Measurements from ENCODE around the gene ZNF638. TPM values are rescaled to one million over a fixed set of nuclear protein-coding genes. Genes with fewer than 3 reads are reported as not detected.

Gene ZNF638
- total and polyA plus RNA-seq, 10 of the 15 experiments (the other 5 are each of a cell fraction or from before 2014, with no cell fraction given) = 37.6 to 133 (median 64.5) TPM

DNA sequence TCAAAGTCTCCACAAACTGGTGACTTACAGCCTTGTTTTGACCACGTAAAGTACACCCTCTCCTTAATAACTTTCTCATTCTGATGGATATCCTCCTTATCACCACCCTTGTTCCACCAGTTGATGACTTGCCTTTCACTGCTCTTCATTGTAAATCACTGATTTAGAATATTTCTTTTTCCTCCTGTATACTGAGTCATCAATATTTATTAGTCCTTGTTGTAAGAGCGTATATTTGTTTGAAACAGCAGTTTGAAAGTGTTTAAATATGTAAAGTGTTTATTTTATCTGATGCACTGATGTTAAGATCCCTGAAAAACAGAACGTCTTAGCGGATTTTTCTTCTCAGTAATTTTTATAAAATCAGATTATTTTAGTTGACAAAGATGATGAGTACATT is 87.6 kb downstream of the ZNF638 start:
- Histone ChIP-seq H3K4me3 (no peak overlapping the region), H3K9me3 (replicated peaks; ENCODE audit: control insufficient read depth, insufficient read depth, low read length) (no peaks in the 10 kb centered on the region), H3K79me2 (ENCODE audit: control insufficient read depth, insufficient read depth, low read length) (peaks cover 2% of the 10 kb centered on the region; the same call in 1 of the 2 replicates), H4K20me1 (ENCODE audit: control insufficient read depth, insufficient read depth) (no peaks in the 10 kb centered on the region), H3K9ac (ENCODE audit: control insufficient read depth, insufficient read depth, low read length) (no peak overlapping the region), H2AFZ (ENCODE audit: control insufficient read depth, low read depth, low read length) (no peak overlapping the region), H3K4me1 (ENCODE audit: control insufficient read depth, insufficient read depth, low read length) (no peaks in the 10 kb centered on the region), H3K4me2 (ENCODE audit: control insufficient read depth, insufficient read depth) (no peak overlapping the region), H3K27ac (ENCODE audit: control insufficient read depth, insufficient read depth) (no peak overlapping the region), H3K36me3 (ENCODE audit: control insufficient read depth in 2 of 2, insufficient read depth in 2 of 2, low read length in 1 of 2) (peaks cover 0 to 6% of the 10 kb centered on the region in 2 experiments; a peak in 3 of 4 replicates), H3K27me3 (replicated peaks in 1 of 2; ENCODE audit: control insufficient read depth in 2 of 2, insufficient read depth in 2 of 2, low read length in 1 of 2) (no peaks in the 10 kb centered on the region)
- SMC1A ChIA-PET (ENCODE audit: uncharacterized antibody, unreplicated experiment) = interaction anchor here (1.1 to 1.3 kb wide), 2 partner anchors 10 to 264 kb away, joined by 3 to 4 read pairs; no protein-coding TSS in a partner anchor
- ATAC-seq (no peak), FAIRE-seq (no peak), DNase-seq (ENCODE audit: low read depth, low spot score) (no peak)
- WGBS (ENCODE audit: insufficient coverage, insufficient replicate concordance, low lambda C conversion rate, missing lambda C conversion rate) = 99% methylated on average over 4 of the region's 4 CpGs
- intact Hi-C loops (cut with micrococcal nuclease; ENCODE audit: unreplicated experiment) (no loop called here), in situ Hi-C loops (cut with MboI) (no loop called here)
- POLR2A ChIA-PET = no interaction called here
- no TSS peak for BruUV-seq (replicated peaks)
- TF ChIP-seq JUND (IDR thresholded peaks at IDR 0.05; ENCODE audit: low read depth, low read length) = no peak
- TF ChIP-seq MXI1 (IDR thresholded peaks at IDR 0.05; ENCODE audit: low read depth, low read length) = no peak
- CTCF ChIA-PET = interaction anchor here (1.4 to 2.1 kb wide), 2 partner anchors 10 to 22 kb away, joined by 3 to 9 read pairs; no protein-coding TSS in a partner anchor
- RAD21 ChIA-PET (ENCODE audit: unreplicated experiment) = interaction anchor here (0.7 to 1.0 kb wide), 2 partner anchors 87 to 119 kb away, joined by 3 read pairs; no protein-coding TSS in a partner anchor

DNA sequence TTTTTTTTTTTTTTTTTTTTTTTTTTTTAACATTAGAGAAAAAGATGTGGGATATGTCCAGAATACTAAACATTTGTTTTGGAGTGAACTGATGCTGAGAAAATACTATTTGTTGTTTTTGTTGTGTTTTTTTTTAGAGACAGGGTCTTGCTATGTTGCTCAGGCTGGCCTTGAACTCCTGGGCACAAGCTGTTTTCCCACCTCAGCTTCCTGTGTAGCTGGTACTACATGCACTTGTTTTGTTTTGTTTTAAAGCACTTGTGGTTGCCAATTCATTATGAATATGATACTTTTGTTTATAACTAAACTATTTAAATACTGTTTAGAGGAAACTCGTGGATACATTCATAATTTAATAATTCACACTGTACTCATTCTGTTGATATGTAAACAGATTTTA is 88.4 kb downstream of the ZNF638 start:
- H3K27ac ChIP-seq (ENCODE audit: control insufficient read depth, insufficient read depth) = no peak overlapping the region
- H4K20me1 ChIP-seq (ENCODE audit: control insufficient read depth, insufficient read depth) = no peaks in the 10 kb centered on the region
- no peak for ATAC-seq
- ChIA-PET SMC1A (ENCODE audit: uncharacterized antibody, unreplicated experiment) (no interaction called here), RAD21 (ENCODE audit: unreplicated experiment) (interaction anchor here (0.7 to 1.0 kb wide), 2 partner anchors 87 to 120 kb away, joined by 3 read pairs; no protein-coding TSS in a partner anchor), POLR2A (no interaction called here), CTCF (no interaction called here)
- DNase-seq (ENCODE audit: low read depth, low spot score) = no peak
- H3K9ac ChIP-seq (ENCODE audit: control insufficient read depth, insufficient read depth, low read length) = no peak overlapping the region
- peaks cover 0 to 6% of the 10 kb centered on the region in 2 experiments; a peak in 3 of 4 replicates for H3K36me3 ChIP-seq (ENCODE audit: control insufficient read depth in 2 of 2, insufficient read depth in 2 of 2, low read length in 1 of 2)
- no peaks in the 10 kb centered on the region for H3K9me3 ChIP-seq (replicated peaks; ENCODE audit: control insufficient read depth, insufficient read depth, low read length)
- no peak for TF ChIP-seq JUNB (IDR thresholded peaks at IDR 0.05)
- TF ChIP-seq, protein P1, sequence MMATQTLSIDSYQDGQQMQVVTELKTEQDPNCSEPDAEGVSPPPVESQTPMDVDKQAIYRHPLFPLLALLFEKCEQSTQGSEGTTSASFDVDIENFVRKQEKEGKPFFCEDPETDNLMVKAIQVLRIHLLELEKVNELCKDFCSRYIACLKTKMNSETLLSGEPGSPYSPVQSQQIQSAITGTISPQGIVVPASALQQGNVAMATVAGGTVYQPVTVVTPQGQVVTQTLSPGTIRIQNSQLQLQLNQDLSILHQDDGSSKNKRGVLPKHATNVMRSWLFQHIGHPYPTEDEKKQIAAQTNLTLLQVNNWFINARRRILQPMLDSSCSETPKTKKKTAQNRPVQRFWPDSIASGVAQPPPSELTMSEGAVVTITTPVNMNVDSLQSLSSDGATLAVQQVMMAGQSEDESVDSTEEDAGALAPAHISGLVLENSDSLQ (IDR thresholded peaks at IDR 0.05) = no peak
- no peak for TF ChIP-seq GATAD2B (conservative IDR thresholded peaks at IDR 0.05; ENCODE audit: low read depth)
- intact Hi-C loops (cut with micrococcal nuclease; ENCODE audit: unreplicated experiment) (no loop called here), in situ Hi-C loops (cut with MboI) (no loop called here)
- H3K79me2 ChIP-seq (ENCODE audit: control insufficient read depth, insufficient read depth, low read length) = peaks cover 2% of the 10 kb centered on the region; the same call in 1 of the 2 replicates
- no peak overlapping the region for H2AFZ ChIP-seq (ENCODE audit: control insufficient read depth, low read depth, low read length)
- no peak overlapping the region for H3K4me2 ChIP-seq (ENCODE audit: control insufficient read depth, insufficient read depth)
- no peaks in the 10 kb centered on the region for H3K27me3 ChIP-seq (replicated peaks in 1 of 2; ENCODE audit: control insufficient read depth in 2 of 2, insufficient read depth in 2 of 2, low read length in 1 of 2)
- no TSS peak for BruUV-seq (replicated peaks)
- FAIRE-seq = no peak
- WGBS (ENCODE audit: insufficient coverage, insufficient replicate concordance, low lambda C conversion rate, missing lambda C conversion rate) = 37% methylated on average over 1 of the region's 1 CpG
- no peak overlapping the region for H3K4me3 ChIP-seq
- no peaks in the 10 kb centered on the region for H3K4me1 ChIP-seq (ENCODE audit: control insufficient read depth, insufficient read depth, low read length)

All from GM12878 (cell line).